ENCODE data around the gene SH3PXD2A.

Gene SH3PXD2A

DNA sequence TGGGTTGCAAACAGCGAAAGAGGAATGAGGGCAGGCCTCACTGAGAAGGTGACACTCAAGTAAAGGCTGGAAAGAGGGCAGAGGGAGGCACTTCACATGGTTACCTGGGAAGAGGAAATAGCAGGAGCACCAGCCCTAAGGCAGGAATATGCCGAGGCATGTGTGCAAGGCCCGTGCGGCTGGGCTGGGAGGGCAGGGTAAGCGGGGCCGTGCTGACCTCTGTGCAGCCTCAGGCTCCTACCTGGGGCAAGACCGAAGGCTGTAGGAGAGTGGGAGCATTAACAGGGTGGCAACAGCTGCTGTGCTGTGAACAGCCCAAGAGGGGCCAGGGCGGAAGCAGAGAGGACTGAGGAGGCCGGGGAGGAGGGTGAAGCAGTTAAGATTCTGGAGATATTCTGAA, 24.0 kb upstream of the SH3PXD2A start:
- Histone ChIP-seq H2AFZ (no peak overlapping the region), H3K27me3 (ENCODE audit: control insufficient read depth, insufficient read depth, low read length) (no peaks in the 10 kb centered on the region), H3K9me3 (ENCODE audit: control insufficient read depth, low read length) (no peaks in the 10 kb centered on the region), H3K4me3 (ENCODE audit: low read depth, low read length) (no peak overlapping the region), H3K9ac (no peak overlapping the region), H3K4me2 (ENCODE audit: low read length) (no peak overlapping the region), H3K4me1 (peaks cover 7% of the 10 kb centered on the region), H3K36me3 (ENCODE audit: control insufficient read depth, insufficient read depth, low read length) (no peaks in the 10 kb centered on the region), H3K79me2 (no peaks in the 10 kb centered on the region), H3K27ac (no peak overlapping the region)
- TF ChIP-seq, protein P1, sequence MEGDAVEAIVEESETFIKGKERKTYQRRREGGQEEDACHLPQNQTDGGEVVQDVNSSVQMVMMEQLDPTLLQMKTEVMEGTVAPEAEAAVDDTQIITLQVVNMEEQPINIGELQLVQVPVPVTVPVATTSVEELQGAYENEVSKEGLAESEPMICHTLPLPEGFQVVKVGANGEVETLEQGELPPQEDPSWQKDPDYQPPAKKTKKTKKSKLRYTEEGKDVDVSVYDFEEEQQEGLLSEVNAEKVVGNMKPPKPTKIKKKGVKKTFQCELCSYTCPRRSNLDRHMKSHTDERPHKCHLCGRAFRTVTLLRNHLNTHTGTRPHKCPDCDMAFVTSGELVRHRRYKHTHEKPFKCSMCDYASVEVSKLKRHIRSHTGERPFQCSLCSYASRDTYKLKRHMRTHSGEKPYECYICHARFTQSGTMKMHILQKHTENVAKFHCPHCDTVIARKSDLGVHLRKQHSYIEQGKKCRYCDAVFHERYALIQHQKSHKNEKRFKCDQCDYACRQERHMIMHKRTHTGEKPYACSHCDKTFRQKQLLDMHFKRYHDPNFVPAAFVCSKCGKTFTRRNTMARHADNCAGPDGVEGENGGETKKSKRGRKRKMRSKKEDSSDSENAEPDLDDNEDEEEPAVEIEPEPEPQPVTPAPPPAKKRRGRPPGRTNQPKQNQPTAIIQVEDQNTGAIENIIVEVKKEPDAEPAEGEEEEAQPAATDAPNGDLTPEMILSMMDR (IDR thresholded peaks at IDR 0.05) = no peak

DNA sequence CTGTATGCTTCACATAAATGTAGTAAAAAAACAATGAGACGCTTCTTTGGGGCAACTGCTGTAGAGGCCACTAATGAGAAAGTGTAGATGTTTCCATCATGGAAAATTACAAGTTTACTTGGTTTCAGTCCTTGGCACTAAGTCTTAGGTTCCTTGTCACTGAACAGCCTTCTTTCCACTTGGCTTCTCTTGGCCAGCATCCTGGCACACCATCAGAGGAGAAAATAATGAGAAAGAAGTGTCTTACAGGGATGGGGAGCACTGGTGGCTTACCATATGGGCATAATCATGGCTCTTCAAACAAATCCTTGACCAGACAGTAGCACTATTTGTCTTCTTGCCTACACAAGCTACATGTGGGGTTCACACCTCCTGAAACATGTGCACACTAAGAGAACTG, 22.5 kb upstream of the SH3PXD2A start:
- H3K4me2 ChIP-seq (ENCODE audit: low read length) = peak overlapping the region; percentile 10
- TF ChIP-seq, protein P1 (IDR thresholded peaks at IDR 0.05) = no peak
- no peaks in the 10 kb centered on the region for H3K27me3 ChIP-seq (ENCODE audit: control insufficient read depth, insufficient read depth, low read length)

DNA sequence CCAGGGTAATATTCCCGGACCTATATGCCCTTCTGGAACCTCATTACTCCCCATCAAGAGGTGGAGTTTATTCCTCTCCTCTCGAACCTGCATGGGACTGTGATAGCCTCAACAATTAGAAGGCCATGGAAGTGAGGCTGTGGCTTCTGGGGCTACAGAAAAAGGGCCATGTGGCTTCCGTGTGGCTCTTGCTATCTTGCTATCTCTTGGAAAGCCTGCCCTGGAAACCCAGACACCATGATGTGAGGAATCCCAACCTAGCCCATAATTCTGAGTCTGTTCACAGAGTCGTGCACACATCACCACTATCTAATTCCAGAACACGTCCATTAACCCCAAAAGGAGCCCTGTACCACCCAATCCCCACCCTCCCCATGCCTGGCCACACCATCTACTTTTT, 20.8 kb upstream of the SH3PXD2A start:
- Histone ChIP-seq H3K79me2 (no peaks in the 10 kb centered on the region), H3K4me2 (ENCODE audit: low read length) (no peak overlapping the region), H3K9ac (no peak overlapping the region), H3K9me3 (ENCODE audit: control insufficient read depth, low read length) (no peaks in the 10 kb centered on the region), H3K36me3 (ENCODE audit: control insufficient read depth, insufficient read depth, low read length) (no peaks in the 10 kb centered on the region), H3K4me3 (ENCODE audit: low read depth, low read length) (no peak overlapping the region), H3K27me3 (ENCODE audit: control insufficient read depth, insufficient read depth, low read length) (no peaks in the 10 kb centered on the region), H3K4me1 (peaks cover 7% of the 10 kb centered on the region), H2AFZ (no peak overlapping the region), H3K27ac (no peak overlapping the region)
- TF ChIP-seq, protein P1 (IDR thresholded peaks at IDR 0.05) = no peak

More for the DNA sequence above, 22.5 kb upstream of the SH3PXD2A start:
- no peaks in the 10 kb centered on the region for H3K9me3 ChIP-seq (ENCODE audit: control insufficient read depth, low read length)
- no peak overlapping the region for H3K27ac ChIP-seq
- peaks cover 7% of the 10 kb centered on the region for H3K4me1 ChIP-seq
- no peaks in the 10 kb centered on the region for H3K36me3 ChIP-seq (ENCODE audit: control insufficient read depth, insufficient read depth, low read length)
- no peaks in the 10 kb centered on the region for H3K79me2 ChIP-seq
- no peak overlapping the region for H3K9ac ChIP-seq
- H2AFZ ChIP-seq = no peak overlapping the region
- no peak overlapping the region for H3K4me3 ChIP-seq (ENCODE audit: low read depth, low read length)

DNA sequence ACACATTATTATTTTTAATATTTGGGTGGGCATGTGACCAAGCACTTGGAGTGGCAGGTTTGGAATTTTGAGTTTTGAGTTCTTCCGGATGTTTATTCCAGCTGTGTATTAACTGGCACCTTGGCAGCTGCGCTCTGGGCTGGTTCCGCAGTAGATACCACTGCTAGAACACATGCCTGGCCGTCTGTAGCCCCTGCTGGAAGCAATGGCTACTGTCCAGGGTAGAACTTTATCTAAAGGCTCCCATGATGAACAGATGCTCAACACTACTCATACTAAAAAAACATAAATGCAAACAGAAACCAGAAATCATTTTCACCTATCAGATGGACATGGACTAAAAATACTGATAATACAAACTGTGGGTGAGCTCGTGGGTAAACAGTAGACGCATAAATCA, 19.4 kb upstream of the SH3PXD2A start:
- Histone ChIP-seq H2AFZ (no peak overlapping the region), H3K4me1 (peaks cover 7% of the 10 kb centered on the region), H3K36me3 (ENCODE audit: control insufficient read depth, insufficient read depth, low read length) (no peaks in the 10 kb centered on the region), H3K27ac (no peak overlapping the region), H3K9ac (no peak overlapping the region), H3K4me2 (ENCODE audit: low read length) (no peak overlapping the region), H3K79me2 (no peaks in the 10 kb centered on the region), H3K9me3 (ENCODE audit: control insufficient read depth, low read length) (no peaks in the 10 kb centered on the region), H3K4me3 (ENCODE audit: low read depth, low read length) (no peak overlapping the region), H3K27me3 (ENCODE audit: control insufficient read depth, insufficient read depth, low read length) (no peaks in the 10 kb centered on the region)
- TF ChIP-seq, protein P1 (IDR thresholded peaks at IDR 0.05) = no peak

DNA sequence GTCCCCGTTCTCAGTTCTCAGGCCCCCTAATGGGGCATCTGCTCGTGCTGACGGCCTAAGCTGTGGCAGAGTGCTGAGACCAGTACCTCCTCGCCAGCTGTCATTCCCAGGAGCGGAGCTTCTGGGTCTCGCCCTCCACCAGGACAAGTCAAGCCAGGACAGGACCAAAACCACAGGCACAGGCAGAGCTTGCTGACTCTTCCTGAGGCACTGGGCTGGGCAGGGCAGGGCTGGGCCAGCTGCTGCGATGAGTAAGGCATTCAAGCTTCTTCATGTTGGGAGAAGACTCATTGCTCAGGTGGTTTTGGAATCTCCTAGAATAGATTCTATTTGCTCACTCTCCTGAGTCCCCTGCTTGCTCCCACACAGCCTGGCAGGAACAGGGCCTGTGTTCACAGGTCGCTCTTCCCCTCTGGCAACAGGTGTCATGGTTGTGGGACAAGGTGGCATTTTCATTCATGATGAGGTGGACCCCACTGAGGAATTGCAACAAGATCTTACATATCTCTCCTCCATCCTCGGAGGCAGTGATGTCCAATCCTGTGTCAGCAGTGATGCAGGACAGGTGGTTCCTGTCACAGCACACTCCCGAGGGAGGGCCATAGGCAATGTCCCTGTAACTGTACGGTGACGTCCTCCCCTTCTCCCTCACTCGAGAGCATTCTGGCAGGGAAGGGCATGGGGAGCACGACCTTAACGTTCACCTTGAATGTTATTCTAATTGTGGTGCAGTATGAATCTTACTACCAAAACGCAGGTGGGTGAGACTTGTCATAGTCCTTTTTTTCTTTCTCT, 17.0 kb upstream of the SH3PXD2A start:
- Histone ChIP-seq H3K9me3 (ENCODE audit: control insufficient read depth, low read length) (no peaks in the 10 kb centered on the region), H3K4me2 (ENCODE audit: low read length) (no peak overlapping the region), H3K9ac (no peak overlapping the region), H3K36me3 (ENCODE audit: control insufficient read depth, insufficient read depth, low read length) (no peaks in the 10 kb centered on the region), H3K27me3 (ENCODE audit: control insufficient read depth, insufficient read depth, low read length) (no peaks in the 10 kb centered on the region), H3K4me1 (no peaks in the 10 kb centered on the region), H2AFZ (no peak overlapping the region), H3K79me2 (no peaks in the 10 kb centered on the region), H3K27ac (no peak overlapping the region), H3K4me3 (ENCODE audit: low read depth, low read length) (no peak overlapping the region)
- TF ChIP-seq, protein P1 (IDR thresholded peaks at IDR 0.05) = no peak

All from parathyroid adenoma (tissue), 2 donors.